Parathyroid adenoma (tissue), 2 donors: Measurements from ENCODE around the gene NMB.
A peak's percentile ranks its signal among the peaks of the same experiment; 100 is the strongest.

Experiments
- H2AFZ ChIP-seq: fragments of 300-600 bp; sonication (generic); one replicate; pipeline ENCODE4 v1.7.0; 2017; ENCODE audit warnings: antibody characterized with exemption, mild to moderate bottlenecking
- H3K27ac ChIP-seq: fragments of 300-600 bp; sonication (generic); one replicate; pipeline ENCODE4 v1.7.0; 2017
- H3K27me3 ChIP-seq: fragments of 300-600 bp; sonication (generic); one replicate; pipeline ENCODE4 v1.7.0; 2017; ENCODE audit warnings: low read length; ENCODE audit not compliant: control insufficient read depth, insufficient read depth
- H3K36me3 ChIP-seq: fragments of 300-600 bp; sonication (generic); one replicate; pipeline ENCODE4 v1.7.0; 2017; ENCODE audit warnings: low read length; ENCODE audit not compliant: control insufficient read depth, insufficient read depth
- H3K4me1 ChIP-seq: fragments of 300-600 bp; sonication (generic); one replicate; pipeline ENCODE4 v1.7.0; 2017; ENCODE audit warnings: control low read depth
- H3K4me2 ChIP-seq: fragments of 300-600 bp; sonication (generic); one replicate; pipeline ENCODE4 v1.7.0; 2017; ENCODE audit warnings: low read length
- H3K4me3 ChIP-seq: fragments of 300-600 bp; sonication (generic); one replicate; pipeline ENCODE4 v1.7.0; 2017; ENCODE audit warnings: low read depth, low read length
- H3K79me2 ChIP-seq: fragments of 300-600 bp; sonication (generic); one replicate; pipeline ENCODE4 v1.7.0; 2017; ENCODE audit warnings: control low read depth
- H3K9ac ChIP-seq: fragments of 300-600 bp; sonication (generic); one replicate; pipeline ENCODE4 v1.7.0; 2017; ENCODE audit warnings: mild to moderate bottlenecking
- H3K9me3 ChIP-seq: fragments of 300-600 bp; sonication (generic); one replicate; pipeline ENCODE4 v1.7.0; 2017; ENCODE audit warnings: low read length; ENCODE audit not compliant: control insufficient read depth
- TF ChIP-seq, protein P1 (sequence below): fragments of 300-600 bp; sonication (generic); IDR thresholded peaks from one replicate; pipeline ENCODE4 v1.7.0; 2017; ENCODE audit warnings: antibody characterized with exemption, mild to moderate bottlenecking
- donor health status: primary hyperparathyroidism.

Gene NMB

DNA sequence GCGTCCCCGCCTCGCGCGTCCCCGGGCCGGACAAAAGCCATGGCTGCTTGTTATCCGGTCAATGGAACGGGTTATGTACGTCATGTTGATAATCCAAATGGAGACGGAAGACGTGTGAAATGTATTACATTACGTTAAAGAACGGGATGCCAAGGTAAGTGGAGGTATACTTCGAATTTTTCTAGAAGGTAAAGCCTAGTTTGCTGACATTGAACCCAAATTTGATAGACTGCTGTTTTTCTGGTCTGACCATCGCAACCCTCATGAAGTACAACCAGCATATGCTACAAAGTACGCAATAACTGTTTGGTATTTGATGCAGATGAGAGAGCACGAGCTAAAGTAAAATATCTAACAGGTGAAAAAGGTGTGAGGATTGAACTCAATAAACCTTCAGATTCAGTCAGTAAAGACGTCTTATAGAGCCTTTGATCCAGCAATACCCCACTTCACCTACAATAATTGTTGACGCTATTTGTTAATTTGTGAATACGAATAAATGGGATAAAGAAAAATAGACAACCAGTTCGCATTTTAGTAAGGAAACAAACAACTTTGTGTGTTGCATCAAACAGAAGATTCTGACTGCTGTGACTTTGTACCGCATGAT lies 23.7 kb downstream of the NMB start:
- no peaks in the 10 kb centered on the region for H3K36me3 ChIP-seq
- H2AFZ ChIP-seq = peak overlapping the region; percentile 91
- peak overlapping the region; percentile 55 for H3K4me3 ChIP-seq
- H3K9ac ChIP-seq = no peak overlapping the region
- H3K4me1 ChIP-seq = no peaks in the 10 kb centered on the region
- H3K9me3 ChIP-seq = no peaks in the 10 kb centered on the region
- peak overlapping the region; percentile 88 for H3K27ac ChIP-seq
- TF ChIP-seq, protein P1, sequence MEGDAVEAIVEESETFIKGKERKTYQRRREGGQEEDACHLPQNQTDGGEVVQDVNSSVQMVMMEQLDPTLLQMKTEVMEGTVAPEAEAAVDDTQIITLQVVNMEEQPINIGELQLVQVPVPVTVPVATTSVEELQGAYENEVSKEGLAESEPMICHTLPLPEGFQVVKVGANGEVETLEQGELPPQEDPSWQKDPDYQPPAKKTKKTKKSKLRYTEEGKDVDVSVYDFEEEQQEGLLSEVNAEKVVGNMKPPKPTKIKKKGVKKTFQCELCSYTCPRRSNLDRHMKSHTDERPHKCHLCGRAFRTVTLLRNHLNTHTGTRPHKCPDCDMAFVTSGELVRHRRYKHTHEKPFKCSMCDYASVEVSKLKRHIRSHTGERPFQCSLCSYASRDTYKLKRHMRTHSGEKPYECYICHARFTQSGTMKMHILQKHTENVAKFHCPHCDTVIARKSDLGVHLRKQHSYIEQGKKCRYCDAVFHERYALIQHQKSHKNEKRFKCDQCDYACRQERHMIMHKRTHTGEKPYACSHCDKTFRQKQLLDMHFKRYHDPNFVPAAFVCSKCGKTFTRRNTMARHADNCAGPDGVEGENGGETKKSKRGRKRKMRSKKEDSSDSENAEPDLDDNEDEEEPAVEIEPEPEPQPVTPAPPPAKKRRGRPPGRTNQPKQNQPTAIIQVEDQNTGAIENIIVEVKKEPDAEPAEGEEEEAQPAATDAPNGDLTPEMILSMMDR = no peak
- no peaks in the 10 kb centered on the region for H3K79me2 ChIP-seq
- peak overlapping the region; percentile 79 for H3K4me2 ChIP-seq
- H3K27me3 ChIP-seq = no peaks in the 10 kb centered on the region

DNA sequence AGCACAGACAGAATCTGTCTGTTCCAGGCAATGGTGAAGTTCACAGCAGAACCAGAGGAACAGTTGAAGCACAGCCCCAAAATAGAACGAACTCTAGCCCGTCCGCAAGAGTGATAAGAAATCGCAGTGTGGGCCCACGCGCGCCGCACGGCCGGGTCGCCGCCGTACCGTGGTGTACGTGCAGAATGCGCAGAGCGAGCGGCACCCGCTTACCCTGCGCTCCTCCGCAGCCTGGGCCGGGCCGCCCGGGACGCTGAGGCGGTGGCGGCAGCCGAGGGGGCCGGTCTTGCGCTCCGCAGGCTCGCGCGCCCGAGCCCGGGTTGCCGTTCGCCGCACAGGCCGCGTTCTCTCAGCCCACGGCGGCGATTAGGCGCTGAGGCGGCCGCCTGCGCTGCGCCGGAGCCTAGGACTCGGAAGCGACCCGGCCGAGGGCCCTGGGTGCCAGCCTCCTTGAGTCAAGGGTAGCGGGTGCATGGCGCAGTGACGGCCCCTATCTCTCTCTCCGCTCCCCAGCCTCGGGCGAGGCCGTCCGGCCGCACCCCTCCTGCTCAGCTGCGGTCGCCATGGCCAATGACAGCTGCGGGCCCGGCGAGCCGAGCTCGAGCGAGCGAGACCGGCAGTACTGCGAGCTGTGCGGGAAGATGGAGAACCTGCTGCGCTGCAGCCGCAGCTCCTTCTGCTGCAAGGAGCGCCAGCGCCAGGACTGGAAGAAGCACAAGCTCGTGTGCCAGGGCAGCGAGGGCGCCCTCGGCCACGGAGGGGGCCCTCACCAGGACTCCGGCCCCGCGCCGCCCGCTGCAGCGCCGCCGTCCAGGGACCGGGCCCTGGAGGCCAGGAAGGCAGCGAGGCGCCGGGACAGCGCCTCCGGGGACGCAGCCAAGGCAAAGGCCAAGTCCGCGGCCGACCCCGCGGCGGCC lies 24.4 kb downstream of the NMB start:
- H3K27ac ChIP-seq = peak overlapping the region; percentile 88
- H3K79me2 ChIP-seq = no peaks in the 10 kb centered on the region
- peak overlapping the region; percentile 79 for H3K4me2 ChIP-seq
- peak overlapping the region; percentile 55 for H3K4me3 ChIP-seq
- TF ChIP-seq, protein P1 = no peak
- no peaks in the 10 kb centered on the region for H3K9me3 ChIP-seq
- no peaks in the 10 kb centered on the region for H3K4me1 ChIP-seq
- H3K36me3 ChIP-seq = no peaks in the 10 kb centered on the region
- H3K27me3 ChIP-seq = no peaks in the 10 kb centered on the region
- peak overlapping the region; percentile 19 for H3K9ac ChIP-seq
- H2AFZ ChIP-seq = peak overlapping the region; percentile 91

DNA sequence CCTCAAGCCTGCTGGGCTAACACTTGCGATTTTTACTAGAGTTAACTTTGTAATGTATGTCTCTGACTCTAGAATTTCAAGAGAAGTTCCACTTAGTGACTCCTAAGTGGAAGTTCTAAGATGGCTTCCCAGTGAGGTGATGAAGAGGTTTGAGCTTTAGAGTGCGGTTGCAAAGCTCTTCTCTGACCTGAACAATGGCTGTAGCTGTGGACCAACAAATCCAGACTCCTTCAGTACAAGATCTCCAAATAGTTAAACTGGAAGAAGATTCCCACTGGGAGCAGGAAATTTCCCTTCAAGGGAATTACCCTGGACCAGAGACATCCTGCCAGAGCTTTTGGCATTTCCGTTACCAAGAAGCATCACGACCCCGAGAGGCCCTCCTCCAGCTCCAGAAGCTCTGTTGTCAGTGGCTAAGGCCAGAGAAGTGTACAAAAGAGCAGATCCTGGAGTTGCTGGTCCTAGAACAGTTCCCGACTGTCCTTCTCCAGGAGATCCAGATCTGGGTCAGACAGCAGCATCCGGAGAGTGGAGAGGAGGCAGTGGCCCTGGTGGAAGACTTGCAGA lies 26.2 kb downstream of the NMB start:
- H3K79me2 ChIP-seq = no peaks in the 10 kb centered on the region
- H3K4me2 ChIP-seq = peak overlapping the region; percentile 79
- H3K27me3 ChIP-seq = no peaks in the 10 kb centered on the region
- H3K4me1 ChIP-seq = no peaks in the 10 kb centered on the region
- peak overlapping the region; percentile 78 for H3K27ac ChIP-seq
- no peak overlapping the region for H3K9ac ChIP-seq
- H3K4me3 ChIP-seq = peak overlapping the region; percentile 76
- H3K9me3 ChIP-seq = no peaks in the 10 kb centered on the region
- TF ChIP-seq, protein P1 = no peak
- peak overlapping the region; percentile 94 for H2AFZ ChIP-seq
- H3K36me3 ChIP-seq = no peaks in the 10 kb centered on the region

DNA sequence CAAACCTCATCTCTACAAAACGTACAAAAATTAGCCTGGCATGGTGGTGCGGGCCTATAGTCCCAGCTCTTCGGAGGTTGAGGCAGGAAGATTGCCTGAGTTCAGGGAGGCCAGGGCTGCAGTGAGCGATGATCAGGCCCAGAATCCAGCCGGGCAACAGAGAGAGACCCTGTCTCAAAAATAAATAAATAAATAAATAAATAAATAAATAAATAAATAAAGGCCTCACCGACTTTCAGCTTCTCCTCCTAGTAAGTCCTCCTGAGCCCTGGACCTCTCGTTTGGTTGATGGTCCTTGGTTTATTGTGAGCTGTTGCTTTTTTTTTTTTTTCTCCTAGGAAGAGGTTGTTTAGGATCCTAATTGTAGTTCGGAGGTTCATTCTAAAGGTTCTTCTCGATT lies 29.0 kb downstream of the NMB start:
- Histone ChIP-seq H3K4me3 (no peak overlapping the region), H3K9ac (no peak overlapping the region), H3K4me1 (no peaks in the 10 kb centered on the region), H3K27me3 (no peaks in the 10 kb centered on the region), H3K4me2 (no peak overlapping the region), H3K36me3 (no peaks in the 10 kb centered on the region), H3K79me2 (no peaks in the 10 kb centered on the region), H2AFZ (no peak overlapping the region), H3K27ac (no peak overlapping the region), H3K9me3 (no peaks in the 10 kb centered on the region)
- TF ChIP-seq, protein P1 = no peak
